Sigmoid colon (tissue), 7 donors: ENCODE measurements around the gene DDO. TPM values are rescaled to one million over a fixed set of nuclear protein-coding genes. Genes with fewer than 3 reads are reported as not detected.

Experiments
- DNase-seq: peaks from one replicate; pipeline ENCODE4 v3.0.0-alpha.2; 2019
- H3K27ac ChIP-seq, 4 donors: fragments of 200-600 bp; sonication (generic); one replicate each; pipeline ENCODE4 v1.5.1; 2016 to 2019; ENCODE audit warnings: mild to moderate bottlenecking in 1 of 4
- H3K27me3 ChIP-seq, 3 donors: fragments of 200-600 bp; sonication (generic); one replicate each; pipeline ENCODE4 v1.5.1; 2019; ENCODE audit warnings: mild to moderate bottlenecking in 1 of 3
- H3K36me3 ChIP-seq, 4 donors: fragments of 200-600 bp; sonication (generic); one replicate each; pipeline ENCODE4 v1.5.1; 2016 to 2019
- H3K4me1 ChIP-seq, 4 donors: fragments of 200-600 bp; sonication (generic); one replicate each; pipeline ENCODE4 v1.5.1; 2017 to 2019
- H3K4me3 ChIP-seq, 4 donors: fragments of 200-600 bp; sonication (generic); one replicate each; pipeline ENCODE4 v1.5.1; 2017 to 2019; ENCODE audit warnings: mild to moderate bottlenecking in 2 of 4, moderate library complexity in 1 of 4
- H3K9me3 ChIP-seq, 4 donors: fragments of 200-600 bp in 3 of 4; sonication (generic) in 3 of 4; one replicate each; pipeline versions ENCODE4 v1.5.1 to v1.6.1; 2013 to 2019
- CTCF ChIP-seq, 4 experiments: fragments of 450-650 bp in 3 of 4; fragments of 200-600 bp in 1 of 4; IDR thresholded peaks; one replicate each; pipeline ENCODE4 v1.5.1; 2016 to 2019; ENCODE audit warnings: antibody characterized with exemption in 4 of 4, mild to moderate bottlenecking in 3 of 4, moderate library complexity in 2 of 4
- EP300 ChIP-seq, 4 donors: sonication (generic); formaldehyde crosslinking; IDR thresholded peaks; one replicate each; pipeline ENCODE4 v1.6.1; 2017; ENCODE audit warnings: antibody characterized with exemption in 4 of 4
- POLR2A ChIP-seq, 2 donors: fragments of 450-650 bp; IDR thresholded peaks; one replicate each; pipeline ENCODE4 v1.6.1; 2016; ENCODE audit warnings: antibody characterized with exemption in 2 of 2, mild to moderate bottlenecking in 2 of 2, moderate library complexity in 2 of 2
- POLR2AphosphoS5 ChIP-seq, 4 donors: sonication (generic); formaldehyde crosslinking; IDR thresholded peaks; one replicate each; pipeline ENCODE4 v1.6.1; 2017; ENCODE audit warnings: antibody characterized with exemption in 4 of 4
- WGBS, 2 donors: extraction: QIAGEN DNeasy Blood & Tissue Kit; methylation state at CpG; one replicate each; pipeline ENCODE4 v1.1.7; 2013; 5-methylcytosine and 5-hydroxymethylcytosine counted together
- intact Hi-C: fragments of 100-400 bp; cut with DNase I; formaldehyde crosslinking; loops from one replicate; pipeline ENCODE4 v1.15.1; 2023
- polyA plus RNA-seq, 3 donors: library from polyadenylated mRNA; stranded (reverse); fragments of 200-250 nt; gene quantifications; one replicate each; pipeline ENCODE4 v1.2.3, GENCODE V29; 2013
- total RNA-seq, 4 donors: library from RNA; depleted of rRNA; stranded (reverse); fragments of >200 nt; gene quantifications; one replicate each; pipeline ENCODE4 v1.1.0, GENCODE V29; 2016
- donor health status: healthy with polysubstance abuse.
- donor health status: Bipolar disorder and iron deficiency.
- donor health status: healthy.

The DDO gene
- total and polyA plus RNA-seq, 7 donors = 0.96 to 3.6 (median 2.2) TPM

GRCh38 chr6:110357298-110357663 is 58.1 kb downstream of the DDO start:
- 50 to 51% methylated on average over 14 of the region's 14 CpGs for WGBS, 2 donors
- TF ChIP-seq EP300 (IDR thresholded peaks at IDR 0.05) (no peak), POLR2AphosphoS5 (IDR thresholded peaks at IDR 0.05) (peak in 1 of 4 donors; percentile 7), POLR2A (IDR thresholded peaks at IDR 0.05) (peak in 1 of 2 donors; percentile 13)
- H3K36me3 ChIP-seq = no peaks in the 10 kb centered on the region
- peaks cover 0 to 59% (median 57%) of the 10 kb centered on the region in 4 donors for H3K4me1 ChIP-seq
- H3K9me3 ChIP-seq = no peaks in the 10 kb centered on the region
- no peaks in the 10 kb centered on the region for H3K27me3 ChIP-seq
- peak; percentile 69 for DNase-seq
- H3K27ac ChIP-seq = peak overlapping the region; percentile 93 to 98 (median 95)
- intact Hi-C loops = loop anchor here (10.0 kb wide), 1 partner anchor 518 kb away; the partner anchor contains the start of gene AMD1
- peak overlapping the region; percentile 45 to 74 (median 68) for H3K4me3 ChIP-seq

- peaks cover 0 to 64% (median 62%) of the 10 kb centered on the region in 4 donors for H3K4me1 ChIP-seq
- intact Hi-C loops = loop anchor here (10.0 kb wide), 1 partner anchor 518 kb away; the partner anchor contains the start of gene AMD1
- H3K27me3 ChIP-seq = no peaks in the 10 kb centered on the region
- no peaks in the 10 kb centered on the region for H3K9me3 ChIP-seq
- 74 to 88% methylated on average over 15 of the region's 15 CpGs for WGBS, 2 donors
- peak overlapping the region; percentile 45 to 74 (median 68) for H3K4me3 ChIP-seq
- H3K36me3 ChIP-seq = no peaks in the 10 kb centered on the region
- DNase-seq = peak; percentile 76
- H3K27ac ChIP-seq = peak overlapping the region; percentile 93 to 98 (median 95)
- TF ChIP-seq POLR2AphosphoS5 (IDR thresholded peaks at IDR 0.05) = no peak
- no peak for TF ChIP-seq EP300 (IDR thresholded peaks at IDR 0.05)
- no peak for TF ChIP-seq POLR2A (IDR thresholded peaks at IDR 0.05)
- TF ChIP-seq CTCF (IDR thresholded peaks at IDR 0.05) = no peak
These were observed 58.6 kb downstream of the DDO start for GRCh38 chr6:110356778-110357177.

GRCh38 chr6:110355727-110356126 is 59.6 kb downstream of the DDO start:
- WGBS, 2 donors = 85 to 88% methylated on average over 2 of the region's 2 CpGs
- no peaks in the 10 kb centered on the region for H3K27me3 ChIP-seq
- peak overlapping the region; percentile 93 to 98 (median 95) for H3K27ac ChIP-seq
- intact Hi-C loops = loop anchor here (10.0 kb wide), 1 partner anchor 519 kb away; the partner anchor contains the start of gene AMD1
- H3K9me3 ChIP-seq = no peaks in the 10 kb centered on the region
- no peak for DNase-seq
- TF ChIP-seq CTCF (IDR thresholded peaks at IDR 0.05) (no peak), EP300 (IDR thresholded peaks at IDR 0.05) (no peak)
- peak overlapping the region in 3 of 4 donors; percentile 64 to 74 (median 73) for H3K4me3 ChIP-seq
- peaks cover 0 to 73% (median 72%) of the 10 kb centered on the region in 4 donors for H3K4me1 ChIP-seq
- no peaks in the 10 kb centered on the region for H3K36me3 ChIP-seq

GRCh38 chr6:110355022-110355421 is 60.4 kb downstream of the DDO start:
- no peaks in the 10 kb centered on the region for H3K36me3 ChIP-seq
- TF ChIP-seq CTCF (IDR thresholded peaks at IDR 0.05) = no peak
- TF ChIP-seq POLR2AphosphoS5 (IDR thresholded peaks at IDR 0.05) = no peak
- TF ChIP-seq EP300 (IDR thresholded peaks at IDR 0.05) = no peak
- TF ChIP-seq POLR2A (IDR thresholded peaks at IDR 0.05) = no peak
- peak overlapping the region in 1 of 4 donors; percentile 74 for H3K4me3 ChIP-seq
- intact Hi-C loops = loop anchor here (10.0 kb wide), 1 partner anchor 520 kb away; the partner anchor contains the start of gene AMD1
- H3K9me3 ChIP-seq = no peaks in the 10 kb centered on the region
- WGBS, 2 donors = 80 to 84% methylated on average over 2 of the region's 2 CpGs
- peaks cover 0 to 79% (median 74%) of the 10 kb centered on the region in 4 donors for H3K4me1 ChIP-seq
- H3K27me3 ChIP-seq = no peaks in the 10 kb centered on the region
- peak overlapping the region; percentile 93 to 98 (median 95) for H3K27ac ChIP-seq
- no peak for DNase-seq

GRCh38 chr6:110354153-110354552 is 61.2 kb downstream of the DDO start:
- peaks cover 0 to 82% (median 75%) of the 10 kb centered on the region in 4 donors for H3K4me1 ChIP-seq
- H3K4me3 ChIP-seq = no peak overlapping the region
- H3K9me3 ChIP-seq = no peaks in the 10 kb centered on the region
- peak overlapping the region; percentile 93 to 98 (median 95) for H3K27ac ChIP-seq
- 83 to 89% methylated on average over 2 of the region's 2 CpGs for WGBS, 2 donors
- TF ChIP-seq CTCF (IDR thresholded peaks at IDR 0.05) (no peak), POLR2A (IDR thresholded peaks at IDR 0.05) (no peak), POLR2AphosphoS5 (IDR thresholded peaks at IDR 0.05) (no peak), EP300 (IDR thresholded peaks at IDR 0.05) (no peak)
- no peaks in the 10 kb centered on the region for H3K27me3 ChIP-seq
- no peaks in the 10 kb centered on the region for H3K36me3 ChIP-seq
- no peak for DNase-seq
- intact Hi-C loops = loop anchor here (10.0 kb wide), 1 partner anchor 521 kb away; the partner anchor contains the start of gene AMD1
